ENCODE data around the gene CAPSL. TPM values are rescaled to one million over a fixed set of nuclear protein-coding genes. Genes with fewer than 3 reads are reported as not detected.
"Not testable (repeated sequence)": the region's sequence is repeated elsewhere in the genome, so short reads cannot be mapped to it uniquely, and the experiment has no call there.

Gene CAPSL
- total RNA-seq, 4 donors from 2014 or later, result not detected

- TF ChIP-seq POLR2A (IDR thresholded peaks at IDR 0.05) (no peak), CTCF (IDR thresholded peaks at IDR 0.05) (no peak)
- no peak for DNase-seq
- Histone ChIP-seq H3K27ac (no peak overlapping the region), H3K36me3 (no peaks in the 10 kb centered on the region), H3K9me3 (no peaks in the 10 kb centered on the region), H3K4me1 (no peaks in the 10 kb centered on the region), H3K4me3 (no peak overlapping the region), H3K27me3 (no peaks in the 10 kb centered on the region)
- intact Hi-C loops (cut with DNase I), result no loop called here
- WGBS, 2 donors, result 84 to 95% methylated on average over 3 of the region's 3 CpGs
Measured at GRCh38 chr5:35900972-35901695, 37.3 kb downstream of the CAPSL start.

GRCh38 chr5:35899800-35900199 is 38.6 kb downstream of the CAPSL start:
- no peaks in the 10 kb centered on the region for H3K4me1 ChIP-seq
- DNase-seq, result no peak
- intact Hi-C loops (cut with DNase I), result no loop called here
- no peak overlapping the region for H3K4me3 ChIP-seq
- no peaks in the 10 kb centered on the region for H3K36me3 ChIP-seq
- H3K27ac ChIP-seq, result no peak overlapping the region
- TF ChIP-seq CTCF (IDR thresholded peaks at IDR 0.05), result no peak
- no peak for TF ChIP-seq POLR2A (IDR thresholded peaks at IDR 0.05)
- no peaks in the 10 kb centered on the region for H3K27me3 ChIP-seq
- H3K9me3 ChIP-seq, result no peaks in the 10 kb centered on the region
- 44 to 52% methylated on average over 3 of the region's 3 CpGs for WGBS, 2 donors

GRCh38 chr5:35898952-35899660 is 39.3 kb downstream of the CAPSL start:
- 75 to 87% methylated on average over 7 of the region's 7 CpGs for WGBS, 2 donors
- Histone ChIP-seq H3K36me3 (no peaks in the 10 kb centered on the region), H3K27ac (no peak overlapping the region), H3K9me3 (no peaks in the 10 kb centered on the region), H3K4me1 (no peaks in the 10 kb centered on the region), H3K4me3 (no peak overlapping the region), H3K27me3 (no peaks in the 10 kb centered on the region)
- no peak for DNase-seq
- intact Hi-C loops (cut with DNase I), result no loop called here
- TF ChIP-seq POLR2A (IDR thresholded peaks at IDR 0.05) (no peak), CTCF (IDR thresholded peaks at IDR 0.05) (no peak)

GRCh38 chr5:35894131-35894530 is 44.3 kb downstream of the CAPSL start:
- no peak for DNase-seq
- Histone ChIP-seq H3K27ac (no peak overlapping the region), H3K4me3 (no peak overlapping the region), H3K4me1 (peaks cover 0 to 22% (median 0%) of the 10 kb centered on the region in 3 donors), H3K27me3 (no peaks in the 10 kb centered on the region), H3K36me3 (no peaks in the 10 kb centered on the region), H3K9me3 (no peaks in the 10 kb centered on the region)
- intact Hi-C loops (cut with DNase I), result no loop called here
- TF ChIP-seq POLR2A (IDR thresholded peaks at IDR 0.05) (no peak), CTCF (IDR thresholded peaks at IDR 0.05) (no peak)
- 62 to 75% methylated on average over 5 of the region's 5 CpGs for WGBS, 2 donors

- DNase-seq; H3K27ac ChIP-seq; H3K27me3 ChIP-seq; H3K36me3 ChIP-seq; H3K4me3 ChIP-seq; H3K9me3 ChIP-seq; intact Hi-C loops (cut with DNase I): not testable (repeated sequence)
- H3K4me1 ChIP-seq, result peaks cover 0 to 26% (median 0%) of the 10 kb centered on the region in 3 donors
- no CpG with 5 or more reads among the region's 23 CpGs for WGBS, 2 donors
Measured at GRCh38 chr5:35892799-35893198, 45.6 kb downstream of the CAPSL start.

Data from esophagus squamous epithelium (tissue), 5 donors.